SK-N-SH treated with all-trans-retinoic acid at 6 μM for 48 hours (cell line): Measurements from ENCODE around the gene PACRGL.

Experiments used
- BACH2 ChIP-seq: fragments of 250-450 bp; sonication (Bioruptor Pico); IDR thresholded peaks from 2 replicates; pipeline ENCODE4 v1.9.0; 2021; ENCODE audit warnings: mild to moderate bottlenecking, borderline replicate concordance
- CSDC2 ChIP-seq: fragments of 250-450 bp; sonication (Bioruptor Pico); IDR thresholded peaks from 2 replicates; pipeline ENCODE4 v1.5.0; 2020; ENCODE audit warnings: mild to moderate bottlenecking, moderate library complexity
- RARB ChIP-seq: fragments of 250-450 bp; sonication (Bioruptor Pico); IDR thresholded peaks from 2 replicates; pipeline ENCODE4 v1.8.0; 2021; ENCODE audit warnings: mild to moderate bottlenecking, moderate library complexity
- TCF4 ChIP-seq: fragments of 250-450 bp; sonication (Bioruptor Pico); IDR thresholded peaks from 2 replicates; pipeline ENCODE4 v1.8.0; 2021; ENCODE audit warnings: mild to moderate bottlenecking, moderate library complexity, borderline replicate concordance
- ZFP30 ChIP-seq: fragments of 450-650 bp; formaldehyde crosslinking; IDR thresholded peaks from 2 replicates; pipeline ENCODE4 v1.5.0; 2022; ENCODE audit warnings: mild to moderate bottlenecking, moderate library complexity
- TF ChIP-seq, protein P1 (sequence below): fragments of 250-450 bp; sonication (Bioruptor Pico); IDR thresholded peaks from 2 replicates; pipeline ENCODE4 v1.5.1; 2021; ENCODE audit warnings: mild to moderate bottlenecking, moderate library complexity
- TF ChIP-seq, protein P2 (sequence below): fragments of 250-450 bp; sonication (Bioruptor Pico); IDR thresholded peaks from 2 replicates; pipeline ENCODE4 v1.5.1; 2020; ENCODE audit warnings: low read depth, mild to moderate bottlenecking, moderate library complexity
- TF ChIP-seq, protein P3 (sequence below): fragments of 250-450 bp; sonication (Bioruptor Pico); IDR thresholded peaks from 2 replicates; pipeline ENCODE4 v1.8.0; 2020; ENCODE audit warnings: mild to moderate bottlenecking, moderate library complexity, borderline replicate concordance

DNA sequence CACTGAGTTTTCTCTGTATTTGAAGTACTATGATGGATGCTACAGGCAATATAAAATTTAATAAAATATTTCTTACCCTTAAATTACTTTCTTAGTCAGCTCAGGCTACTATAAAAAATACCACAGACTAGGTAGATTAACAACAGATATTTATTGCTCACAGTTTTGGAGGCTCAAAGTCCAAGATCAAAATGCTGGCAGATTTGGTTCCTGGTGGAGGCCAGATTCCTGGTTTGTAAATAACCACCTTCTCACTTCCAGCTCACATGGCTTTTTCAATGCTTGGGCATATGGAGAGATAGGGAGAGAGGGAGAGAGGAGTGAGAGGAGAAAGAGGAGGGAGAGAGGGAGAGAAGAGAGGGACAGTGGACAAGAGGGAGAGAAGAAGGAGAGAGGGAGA, 24.5 kb upstream of the PACRGL start:
- TF ChIP-seq, protein P1, sequence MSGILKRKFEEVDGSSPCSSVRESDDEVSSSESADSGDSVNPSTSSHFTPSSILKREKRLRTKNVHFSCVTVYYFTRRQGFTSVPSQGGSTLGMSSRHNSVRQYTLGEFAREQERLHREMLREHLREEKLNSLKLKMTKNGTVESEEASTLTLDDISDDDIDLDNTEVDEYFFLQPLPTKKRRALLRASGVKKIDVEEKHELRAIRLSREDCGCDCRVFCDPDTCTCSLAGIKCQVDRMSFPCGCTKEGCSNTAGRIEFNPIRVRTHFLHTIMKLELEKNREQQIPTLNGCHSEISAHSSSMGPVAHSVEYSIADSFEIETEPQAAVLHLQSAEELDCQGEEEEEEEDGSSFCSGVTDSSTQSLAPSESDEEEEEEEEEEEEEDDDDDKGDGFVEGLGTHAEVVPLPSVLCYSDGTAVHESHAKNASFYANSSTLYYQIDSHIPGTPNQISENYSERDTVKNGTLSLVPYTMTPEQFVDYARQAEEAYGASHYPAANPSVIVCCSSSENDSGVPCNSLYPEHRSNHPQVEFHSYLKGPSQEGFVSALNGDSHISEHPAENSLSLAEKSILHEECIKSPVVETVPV: no peak
- TF ChIP-seq ZFP30 (CRISPR knock-in tag) (no peak), RARB (CRISPR knock-in tag) (no peak), BACH2 (no peak), CSDC2 (CRISPR knock-in tag) (no peak), TCF4 (CRISPR knock-in tag) (no peak)
- TF ChIP-seq, protein P2, sequence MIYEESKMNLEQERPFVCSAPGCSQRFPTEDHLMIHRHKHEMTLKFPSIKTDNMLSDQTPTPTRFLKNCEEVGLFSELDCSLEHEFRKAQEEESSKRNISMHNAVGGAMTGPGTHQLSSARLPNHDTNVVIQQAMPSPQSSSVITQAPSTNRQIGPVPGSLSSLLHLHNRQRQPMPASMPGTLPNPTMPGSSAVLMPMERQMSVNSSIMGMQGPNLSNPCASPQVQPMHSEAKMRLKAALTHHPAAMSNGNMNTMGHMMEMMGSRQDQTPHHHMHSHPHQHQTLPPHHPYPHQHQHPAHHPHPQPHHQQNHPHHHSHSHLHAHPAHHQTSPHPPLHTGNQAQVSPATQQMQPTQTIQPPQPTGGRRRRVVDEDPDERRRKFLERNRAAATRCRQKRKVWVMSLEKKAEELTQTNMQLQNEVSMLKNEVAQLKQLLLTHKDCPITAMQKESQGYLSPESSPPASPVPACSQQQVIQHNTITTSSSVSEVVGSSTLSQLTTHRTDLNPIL (CRISPR knock-in tag): no peak
- TF ChIP-seq, protein P3, sequence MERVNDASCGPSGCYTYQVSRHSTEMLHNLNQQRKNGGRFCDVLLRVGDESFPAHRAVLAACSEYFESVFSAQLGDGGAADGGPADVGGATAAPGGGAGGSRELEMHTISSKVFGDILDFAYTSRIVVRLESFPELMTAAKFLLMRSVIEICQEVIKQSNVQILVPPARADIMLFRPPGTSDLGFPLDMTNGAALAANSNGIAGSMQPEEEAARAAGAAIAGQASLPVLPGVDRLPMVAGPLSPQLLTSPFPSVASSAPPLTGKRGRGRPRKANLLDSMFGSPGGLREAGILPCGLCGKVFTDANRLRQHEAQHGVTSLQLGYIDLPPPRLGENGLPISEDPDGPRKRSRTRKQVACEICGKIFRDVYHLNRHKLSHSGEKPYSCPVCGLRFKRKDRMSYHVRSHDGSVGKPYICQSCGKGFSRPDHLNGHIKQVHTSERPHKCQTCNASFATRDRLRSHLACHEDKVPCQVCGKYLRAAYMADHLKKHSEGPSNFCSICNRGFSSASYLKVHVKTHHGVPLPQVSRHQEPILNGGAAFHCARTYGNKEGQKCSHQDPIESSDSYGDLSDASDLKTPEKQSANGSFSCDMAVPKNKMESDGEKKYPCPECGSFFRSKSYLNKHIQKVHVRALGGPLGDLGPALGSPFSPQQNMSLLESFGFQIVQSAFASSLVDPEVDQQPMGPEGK: no peak
